Adrenal gland (tissue), 12 donors: ENCODE measurements around the gene DOCK4. TPM values are rescaled to one million over a fixed set of nuclear protein-coding genes. Genes with fewer than 3 reads are reported as not detected.

Experiments used
- DNase-seq, 7 donors: peaks; one replicate each; pipeline ENCODE4 v3.0.0-alpha.2; 2019 to 2020
- H3K27ac ChIP-seq, 5 donors: fragments of 200-600 bp; sonication (generic) in 4 of 5; 1 replicate in 3 of 5; 2 replicates in 2 of 5; pipeline versions ENCODE4 v1.5.1 to v1.8.0; 2016 to 2020; ENCODE audit warnings: mild to moderate bottlenecking in 1 of 5
- H3K27me3 ChIP-seq: fragments of 200-600 bp; 2 replicates; pipeline ENCODE4 v1.8.0; 2021
- H3K36me3 ChIP-seq, 2 donors: fragments of 200-600 bp; replicated peaks in 1 of 2; 1 replicate in 1 of 2; 2 replicates in 1 of 2; pipeline versions ENCODE4 v1.5.1 to v1.8.0; 2018 to 2022
- H3K4me1 ChIP-seq, 2 donors: fragments of 200-600 bp; replicated peaks in 1 of 2; 1 replicate in 1 of 2; 2 replicates in 1 of 2; pipeline versions ENCODE4 v1.5.1 to v1.8.0; 2018 to 2021
- H3K4me3 ChIP-seq, 4 donors: fragments of 200-600 bp; sonication (generic) in 3 of 4; one replicate each; pipeline ENCODE4 v1.5.1; 2016 to 2018
- H3K9me3 ChIP-seq, 3 donors: fragments of 200-600 bp; sonication (generic) in 1 of 3; replicated peaks in 1 of 3; 1 replicate in 2 of 3; 2 replicates in 1 of 3; pipeline versions ENCODE4 v1.5.1 to v1.8.0; 2016 to 2021
- CTCF ChIP-seq, 6 experiments: fragments of 450-650 bp in 4 of 6; fragments of 200-600 bp in 2 of 6; sonication (generic) in 1 of 6; IDR thresholded peaks; 1 replicate in 5 of 6; 2 replicates in 1 of 6; pipeline versions ENCODE4 v1.5.1 to v1.8.0; 2016 to 2021; ENCODE audit warnings: antibody characterized with exemption in 6 of 6, mild to moderate bottlenecking in 2 of 6, moderate library complexity in 1 of 6
- POLR2A ChIP-seq, 2 donors: fragments of 450-650 bp; IDR thresholded peaks; one replicate each; pipeline ENCODE4 v1.6.1; 2017; ENCODE audit warnings: antibody characterized with exemption in 2 of 2, mild to moderate bottlenecking in 2 of 2, moderate library complexity in 1 of 2
- WGBS, 4 donors: extraction: QIAGEN DNeasy Blood & Tissue Kit in 2 of 4; methylation state at CpG; one replicate each; pipeline versions ENCODE4 v1.1.5 to v1.1.7; 2013 to 2017; 5-methylcytosine and 5-hydroxymethylcytosine counted together
- intact Hi-C, 2 donors: fragments of 100-400 bp; cut with DNase I; formaldehyde crosslinking; loops; one replicate each; pipeline versions ENCODE4 v1.14.1 to v1.15.0; 2022 to 2023
- polyA plus RNA-seq, 3 donors: library from polyadenylated mRNA; stranded (reverse); fragments of 200-250 nt in 2 of 3; fragments of 350-450 nt in 1 of 3; fragmentation: Illumina TruSeq in 1 of 3; extraction: RNeasy Lipid Tissue Mini Kit (QIAGEN cat#74804) in 1 of 3; gene quantifications; one replicate each; pipeline ENCODE4 v1.2.3, GENCODE V29; 2013 to 2014
- total RNA-seq, 9 donors: library from RNA; depleted of rRNA in 4 of 9; stranded (reverse); fragments of >200 nt in 4 of 9; fragments of 120-200 nt in 1 of 9; fragmentation: NEBNext Ultra II Directional in 1 of 9; extraction: Animal tissue kit (Norgen Biotek cat#: 25700) in 1 of 9; gene quantifications; one replicate each; pipeline versions ENCODE4 v1.1.0 to v1.2.4, GENCODE V29; 2013 to 2023
- donor health status: healthy with polysubstance abuse.
- donor health status: Bipolar disorder and iron deficiency.
- donor health status: DM: yes; HTN: yes; CAD: no.
- donor health status: DM: no; HTN: no; CAD: no.
- donor health status: DM: no; HTN: no; CAD: no.
- donor health status: DM: yes; HTN: yes; CAD: no.

The DOCK4 gene
- total and polyA plus RNA-seq, 12 donors = 6.2 to 37.6 (median 21.1) TPM

GRCh38 chr7:112143136-112143535 lies 63.1 kb downstream of the DOCK4 start:
- Histone ChIP-seq H3K27me3 (no peaks in the 10 kb centered on the region), H3K4me1 (no peaks in the 10 kb centered on the region), H3K36me3 (no peaks in the 10 kb centered on the region), H3K4me3 (no peak overlapping the region), H3K9me3 (no peaks in the 10 kb centered on the region), H3K27ac (no peak overlapping the region)
- TF ChIP-seq POLR2A (IDR thresholded peaks at IDR 0.05) = no peak
- no peak for TF ChIP-seq CTCF (IDR thresholded peaks at IDR 0.05)
- WGBS, 4 donors = 72 to 96% (median 86%) methylated on average over 3 of the region's 3 CpGs
- intact Hi-C loops = no loop called here
- DNase-seq = no peak

- H3K4me3 ChIP-seq = no peak overlapping the region
- H3K4me1 ChIP-seq = peaks cover 0 to 25% of the 10 kb centered on the region in 2 donors
- WGBS, 4 donors = 65 to 77% (median 67%) methylated on average over 3 of the region's 3 CpGs
- no peak for DNase-seq
- no peak overlapping the region for H3K27ac ChIP-seq
- no peaks in the 10 kb centered on the region for H3K9me3 ChIP-seq
- H3K27me3 ChIP-seq = no peaks in the 10 kb centered on the region
- intact Hi-C loops = no loop called here
- H3K36me3 ChIP-seq = no peaks in the 10 kb centered on the region
- TF ChIP-seq CTCF (IDR thresholded peaks at IDR 0.05) = no peak
Measured at GRCh38 chr7:112140600-112140999, 65.6 kb downstream of the DOCK4 start.

GRCh38 chr7:112138938-112139337 lies 67.3 kb downstream of the DOCK4 start:
- WGBS, 4 donors = 90 to 98% (median 95%) methylated on average over 3 of the region's 3 CpGs
- no peak overlapping the region for H3K27ac ChIP-seq
- no peak for DNase-seq
- H3K4me3 ChIP-seq = no peak overlapping the region
- TF ChIP-seq POLR2A (IDR thresholded peaks at IDR 0.05) = no peak
- TF ChIP-seq CTCF (IDR thresholded peaks at IDR 0.05) = no peak
- H3K36me3 ChIP-seq = no peaks in the 10 kb centered on the region
- H3K27me3 ChIP-seq = no peaks in the 10 kb centered on the region
- intact Hi-C loops = no loop called here
- H3K4me1 ChIP-seq = peaks cover 0 to 25% of the 10 kb centered on the region in 2 donors
- no peaks in the 10 kb centered on the region for H3K9me3 ChIP-seq

GRCh38 chr7:112138325-112138852 lies 67.8 kb downstream of the DOCK4 start:
- no peaks in the 10 kb centered on the region for H3K9me3 ChIP-seq
- no peak for DNase-seq
- no peak for TF ChIP-seq CTCF (IDR thresholded peaks at IDR 0.05)
- TF ChIP-seq POLR2A (IDR thresholded peaks at IDR 0.05) = no peak
- peaks cover 0 to 25% of the 10 kb centered on the region in 2 donors for H3K4me1 ChIP-seq
- H3K36me3 ChIP-seq = no peaks in the 10 kb centered on the region
- WGBS, 4 donors = 69 to 88% (median 86%) methylated on average over 3 of the region's 3 CpGs
- no peaks in the 10 kb centered on the region for H3K27me3 ChIP-seq
- no peak overlapping the region for H3K27ac ChIP-seq
- intact Hi-C loops = no loop called here
- no peak overlapping the region for H3K4me3 ChIP-seq
